GM10266 (cell line): ENCODE results near the gene GAREM2.

Experiments
- DNase-seq: peaks from one replicate; pipeline ENCODE4 v3.0.0; 2012; ENCODE audit errors: extremely low spot score
- CTCF ChIP-seq: IDR thresholded peaks from 2 replicates; pipeline ENCODE4 v1.5.1; 2012; ENCODE audit warnings: mild to moderate bottlenecking, low read depth; ENCODE audit not compliant: control insufficient read depth, insufficient read depth; ENCODE audit errors: missing control alignments

Gene GAREM2

GRCh38 chr2:26176279-26176615 is 3.4 kb downstream of the GAREM2 start:
- DNase-seq, result no peak

GRCh38 chr2:26177122-26177521 is 4.2 kb downstream of the GAREM2 start:
- TF ChIP-seq CTCF, result no peak
- no peak for DNase-seq

More at GRCh38 chr2:26176279-26176615, 3.4 kb downstream of the GAREM2 start:
- no peak for TF ChIP-seq CTCF

- DNase-seq, result no peak
- TF ChIP-seq CTCF, result no peak
Measured at GRCh38 chr2:26178246-26178645, 5.4 kb downstream of the GAREM2 start.

GRCh38 chr2:26178746-26179436 is 6.0 kb downstream of the GAREM2 start:
- DNase-seq, result peak; percentile 56
- TF ChIP-seq CTCF, result no peak

GRCh38 chr2:26179446-26179913 is 6.6 kb downstream of the GAREM2 start:
- no peak for DNase-seq
- no peak for TF ChIP-seq CTCF

- no peak for DNase-seq
- TF ChIP-seq CTCF, result no peak
Measured at GRCh38 chr2:26182441-26182840, 9.6 kb downstream of the GAREM2 start.

DNA sequence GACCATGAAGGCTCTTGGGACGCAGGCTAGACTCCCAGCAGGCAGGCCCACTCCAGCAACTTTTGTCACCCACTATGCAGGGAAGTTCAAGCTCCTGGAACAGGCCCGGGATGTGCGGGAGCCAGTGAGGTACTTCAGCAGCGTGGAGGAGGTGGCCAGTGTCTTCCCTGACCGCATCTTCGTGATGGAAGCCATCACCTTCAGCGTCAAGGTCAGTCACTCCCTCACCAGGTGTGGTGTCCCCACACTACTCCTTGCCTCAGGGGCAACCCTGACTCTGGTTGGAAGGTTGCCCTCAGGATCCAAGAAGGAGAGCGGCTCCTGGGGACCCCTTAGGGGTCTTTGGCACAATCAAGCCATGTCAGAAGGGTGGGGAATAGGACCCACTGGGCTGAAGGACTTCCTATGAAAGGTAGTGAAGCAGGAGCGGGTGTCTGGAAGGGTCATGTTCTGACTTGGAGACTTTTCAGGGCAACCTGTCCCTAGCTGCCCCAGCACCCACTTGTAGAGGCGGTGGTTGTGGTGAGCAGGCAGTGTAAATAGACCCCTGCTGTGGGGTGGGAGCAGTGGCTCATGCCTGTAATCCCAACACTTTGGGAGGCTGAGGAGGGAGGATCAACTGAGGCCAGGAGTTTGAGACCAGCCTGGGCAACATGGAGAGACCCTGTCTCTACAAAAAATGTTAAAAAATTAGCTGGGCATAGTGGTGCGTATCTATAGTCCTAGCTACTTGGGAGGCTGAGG is 10.2 kb downstream of the GAREM2 start:
- DNase-seq, result no peak
- no peak for TF ChIP-seq CTCF
